VCaP (cell line): ENCODE results near the gene KRTAP4-4.
"Not testable (repeated sequence)": the region's sequence is repeated elsewhere in the genome, so short reads cannot be mapped to it uniquely, and the experiment has no call there.

Experiments
- H3K27ac ChIP-seq: fragments of 450-650 bp; 2 replicates; pipeline ENCODE4 v1.5.1; 2017
- CTCF ChIP-seq: fragments of 450-650 bp; conservative IDR thresholded peaks from 2 replicates; pipeline ENCODE4 v1.5.1; 2017; ENCODE audit warnings: mild to moderate bottlenecking, moderate library complexity

Gene KRTAP4-4

GRCh38 chr17:41163828-41164227 lies 3.3 kb upstream of the KRTAP4-4 start:
- no peak for TF ChIP-seq CTCF
- H3K27ac ChIP-seq: no peak overlapping the region

GRCh38 chr17:41160190-41160589 lies 358 bp downstream of the KRTAP4-4 start:
- not testable (repeated sequence) for H3K27ac ChIP-seq

- TF ChIP-seq CTCF: no peak
- no peak overlapping the region for H3K27ac ChIP-seq
Measured at GRCh38 chr17:41153856-41154255, 6.7 kb downstream of the KRTAP4-4 start.

GRCh38 chr17:41151525-41151924 lies 9.0 kb downstream of the KRTAP4-4 start:
- H3K27ac ChIP-seq: no peak overlapping the region
- TF ChIP-seq CTCF: no peak

- no peak for TF ChIP-seq CTCF
- no peak overlapping the region for H3K27ac ChIP-seq
Measured at GRCh38 chr17:41150026-41150425, 10.5 kb downstream of the KRTAP4-4 start.

- no peak within 1 kb of the TSS for H3K27ac ChIP-seq
- no peak for TF ChIP-seq CTCF
Measured at GRCh38 chr17:41149652-41149985, 10.9 kb downstream of the KRTAP4-4 start, which contains the start of gene KRTAP4-5. Gene KRTAP4-5, minus strand, starts transcription at chr17:41149825. Its CDS starts 58 bp downstream, at chr17:41149767.

GRCh38 chr17:41148971-41149651 lies 11.4 kb downstream of the KRTAP4-4 start:
- not testable (repeated sequence) for H3K27ac ChIP-seq

GRCh38 chr17:41147531-41148204 lies 12.9 kb downstream of the KRTAP4-4 start:
- TF ChIP-seq CTCF: no peak
- H3K27ac ChIP-seq: no peak overlapping the region
